NT2/D1 (cell line): ENCODE measurements around the gene IGSF6.

ENCODE experiments used
- DNase-seq: peaks from one replicate; pipeline ENCODE4 v3.0.0-alpha.2; 2011; ENCODE audit warnings: low read depth, low spot score
- H3K27me3 ChIP-seq: 2 replicates; pipeline ENCODE4 v1.6.0; 2011; ENCODE audit warnings: mild to moderate bottlenecking; ENCODE audit not compliant: insufficient read length, insufficient read depth
- H3K36me3 ChIP-seq: 2 replicates; pipeline ENCODE4 v1.6.1; 2011; ENCODE audit warnings: mild to moderate bottlenecking, low read length, mixed read lengths; ENCODE audit not compliant: insufficient read depth, insufficient read length
- H3K4me1 ChIP-seq: 2 replicates; pipeline ENCODE4 v1.5.1; 2011; ENCODE audit not compliant: insufficient read depth, insufficient read length
- H3K4me3 ChIP-seq: 2 replicates; pipeline ENCODE4 v1.5.1; 2011; ENCODE audit warnings: low read depth; ENCODE audit not compliant: insufficient read length
- H3K9ac ChIP-seq: 2 replicates; pipeline ENCODE4 v1.6.0; 2011; ENCODE audit warnings: low read depth; ENCODE audit not compliant: insufficient read length
- H3K9me3 ChIP-seq: 2 replicates; pipeline ENCODE4 v1.5.1; 2011; ENCODE audit warnings: mild to moderate bottlenecking, low read length; ENCODE audit not compliant: insufficient read depth
- SUZ12 ChIP-seq: IDR thresholded peaks from 2 replicates; pipeline ENCODE4 v1.6.1; 2011; ENCODE audit not compliant: insufficient read length, insufficient read depth; ENCODE audit errors: extremely low read depth
- YY1 ChIP-seq: IDR thresholded peaks from 2 replicates; pipeline ENCODE4 v1.6.1; 2011; ENCODE audit not compliant: insufficient read length, insufficient read depth
- ZNF274 ChIP-seq: IDR thresholded peaks from 2 replicates; pipeline ENCODE4 v1.6.1; 2011; ENCODE audit warnings: mild to moderate bottlenecking, low read depth, low read length

IGSF6 gene

DNA sequence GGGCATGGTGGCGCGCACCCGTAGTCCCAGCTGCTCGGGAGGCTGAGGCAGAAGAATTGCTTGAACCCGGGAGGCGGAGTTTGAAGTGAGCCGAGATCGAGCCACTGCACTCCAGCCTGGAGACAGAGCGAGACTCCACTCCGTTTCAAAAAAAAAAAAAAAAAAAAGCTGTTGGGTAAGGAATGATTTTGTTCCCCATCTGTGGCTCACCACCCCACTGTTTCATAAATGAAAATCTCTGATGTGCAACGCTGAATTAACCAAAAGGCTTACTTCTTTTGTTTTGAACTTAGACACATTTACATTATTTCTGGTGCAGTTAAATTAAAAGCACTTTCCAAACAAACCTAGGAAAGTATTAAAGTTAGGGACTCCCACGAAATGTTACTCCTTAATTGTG, 54.2 kb downstream of the IGSF6 start:
- Histone ChIP-seq H3K9ac (no peak overlapping the region), H3K4me3 (peak overlapping the region; percentile 96)

DNA sequence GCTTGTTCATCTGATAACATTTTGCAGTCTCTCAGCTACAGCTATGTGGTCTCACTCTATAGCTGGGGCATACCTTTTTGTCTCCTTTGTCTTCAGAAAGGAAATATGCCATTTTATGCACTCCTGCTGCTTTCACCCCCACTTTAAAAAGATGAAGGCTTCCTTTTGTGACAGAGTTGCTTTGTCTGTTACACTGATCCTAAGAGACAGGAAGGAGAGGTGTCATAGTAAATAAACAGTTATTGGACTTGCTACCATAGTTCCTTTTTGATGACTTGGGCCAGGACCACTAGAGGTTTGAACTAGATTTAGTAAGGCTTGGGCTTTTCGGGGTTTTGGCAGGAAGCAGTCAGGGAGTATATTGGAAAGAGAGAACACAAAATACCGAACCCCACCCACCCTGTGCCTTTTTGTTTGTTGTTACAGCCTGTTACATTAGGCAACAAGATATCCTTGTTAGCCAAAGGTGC, 54.8 kb downstream of the IGSF6 start:
- TF ChIP-seq SUZ12 (no peak), ZNF274 (no peak), YY1 (no peak)
- H3K27me3 ChIP-seq, result peaks cover 4% of the 10 kb centered on the region
- no peaks in the 10 kb centered on the region for H3K4me1 ChIP-seq
- H3K4me3 ChIP-seq, result no peak overlapping the region
- no peak for DNase-seq
- H3K36me3 ChIP-seq, result no peaks in the 10 kb centered on the region
- no peaks in the 10 kb centered on the region for H3K9me3 ChIP-seq
- no peak overlapping the region for H3K9ac ChIP-seq

More for the DNA sequence above, 54.2 kb downstream of the IGSF6 start:
- no peak for DNase-seq
- Histone ChIP-seq H3K36me3 (no peaks in the 10 kb centered on the region), H3K4me1 (no peaks in the 10 kb centered on the region), H3K27me3 (peaks cover 4% of the 10 kb centered on the region), H3K9me3 (no peaks in the 10 kb centered on the region)
- TF ChIP-seq SUZ12, result no peak
- no peak for TF ChIP-seq YY1

DNA sequence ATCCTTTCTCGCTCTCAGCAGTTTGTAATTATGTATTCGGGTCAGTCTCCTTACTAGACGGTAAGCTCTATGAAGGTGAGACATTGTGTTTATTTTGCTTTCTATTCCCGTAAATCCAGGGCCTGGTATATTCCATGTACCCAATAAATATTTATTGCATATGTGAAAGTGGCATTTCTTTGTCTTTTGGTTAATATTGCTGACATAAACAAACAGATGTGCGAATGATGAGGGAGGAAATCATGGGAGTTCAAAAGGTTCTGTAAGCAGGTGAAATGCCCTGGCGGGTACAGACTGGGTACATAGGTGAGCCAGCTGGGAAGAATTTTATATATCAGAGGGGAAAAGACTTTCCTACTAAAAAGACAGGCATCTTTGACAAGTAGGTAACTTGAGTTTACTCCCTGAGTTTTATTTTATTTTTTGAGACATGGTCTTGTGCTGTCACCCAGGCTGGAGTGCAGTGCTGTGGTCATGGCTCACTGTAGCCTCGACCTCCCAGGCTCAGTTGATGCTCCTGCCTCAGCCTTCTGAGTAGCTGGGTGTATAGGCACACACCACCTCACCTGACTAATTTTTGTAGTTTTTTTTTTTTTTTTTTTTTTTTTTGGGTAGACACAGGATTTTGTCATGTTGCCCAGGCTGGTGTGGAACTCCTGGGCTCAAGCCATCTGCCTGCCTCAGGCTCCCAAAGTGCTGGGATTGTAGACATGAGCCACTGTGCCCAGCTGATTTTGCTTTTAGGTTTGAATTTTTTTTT, 58.7 kb downstream of the IGSF6 start:
- no peak overlapping the region for H3K9ac ChIP-seq
- H3K36me3 ChIP-seq, result no peaks in the 10 kb centered on the region
- TF ChIP-seq YY1, result no peak
- no peak for TF ChIP-seq SUZ12
- no peak for TF ChIP-seq ZNF274

DNA sequence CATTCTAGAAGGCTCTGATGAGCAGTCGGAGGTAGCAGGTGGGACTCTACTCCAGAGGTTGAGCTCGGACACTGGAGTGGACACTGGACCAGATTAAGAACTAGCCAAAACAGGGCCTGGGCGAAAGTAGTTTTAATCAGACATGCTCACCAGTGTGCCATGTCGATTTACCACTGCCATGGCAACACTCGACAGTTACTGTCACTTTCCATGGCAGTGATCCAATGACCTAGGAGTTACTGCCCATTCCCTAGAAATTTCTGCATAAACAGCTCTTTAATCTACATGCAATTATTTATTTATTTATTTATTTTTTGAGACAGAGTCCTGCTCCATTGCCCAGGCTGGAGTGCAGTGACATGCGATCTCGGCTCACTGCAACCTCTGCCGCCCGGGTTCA, 60.2 kb downstream of the IGSF6 start:
- TF ChIP-seq YY1 (no peak), SUZ12 (no peak), ZNF274 (no peak)
- H3K9ac ChIP-seq, result no peak overlapping the region
- DNase-seq, result no peak
- H3K9me3 ChIP-seq, result no peaks in the 10 kb centered on the region
- no peaks in the 10 kb centered on the region for H3K4me1 ChIP-seq
- no peaks in the 10 kb centered on the region for H3K27me3 ChIP-seq
- H3K36me3 ChIP-seq, result no peaks in the 10 kb centered on the region
- H3K4me3 ChIP-seq, result no peak overlapping the region

More for the DNA sequence above, 58.7 kb downstream of the IGSF6 start:
- Histone ChIP-seq H3K27me3 (no peaks in the 10 kb centered on the region), H3K4me1 (no peaks in the 10 kb centered on the region), H3K4me3 (no peak overlapping the region), H3K9me3 (no peaks in the 10 kb centered on the region)
- no peak for DNase-seq

DNA sequence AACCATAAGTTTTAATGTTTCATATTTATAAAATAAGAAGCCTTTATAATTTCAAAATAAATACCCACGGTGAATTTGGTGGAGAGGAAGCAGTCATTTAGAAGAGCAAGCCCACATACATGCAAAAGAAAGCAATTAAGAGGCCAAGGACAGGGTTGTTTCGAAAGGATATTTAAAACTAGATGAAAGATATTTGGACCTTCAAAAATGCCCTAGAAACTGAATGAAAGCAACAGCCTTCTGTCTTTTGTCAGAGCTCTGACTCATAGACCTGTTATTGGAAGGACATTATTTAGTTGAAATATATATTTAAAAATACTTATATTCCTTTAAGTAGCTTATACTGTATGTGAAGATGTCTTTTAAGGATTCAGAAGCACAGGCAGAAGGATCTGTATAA, 61.6 kb downstream of the IGSF6 start:
- TF ChIP-seq SUZ12 (no peak), ZNF274 (no peak), YY1 (no peak)
- no peak for DNase-seq
- no peak overlapping the region for H3K4me3 ChIP-seq

DNA sequence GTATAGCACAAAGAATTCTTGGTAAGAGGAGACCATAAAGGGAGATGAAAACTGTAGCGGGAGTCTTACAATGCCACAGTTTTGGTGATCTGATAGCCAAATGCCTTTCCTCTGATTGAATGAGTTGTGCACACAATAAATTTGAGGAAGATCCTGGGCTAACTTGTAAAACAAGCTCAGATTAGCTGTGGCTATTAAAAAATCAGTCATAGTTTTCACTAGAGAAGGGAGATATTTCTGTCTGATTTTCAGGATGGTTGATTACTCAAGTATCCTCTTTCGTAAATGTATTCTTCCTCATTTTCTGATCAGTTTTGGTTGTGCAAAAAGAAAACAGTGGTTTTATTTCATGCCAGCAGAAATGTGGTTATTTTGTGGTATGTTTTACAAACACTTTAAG, 62.1 kb downstream of the IGSF6 start:
- H3K9me3 ChIP-seq, result no peaks in the 10 kb centered on the region
- H3K4me1 ChIP-seq, result no peaks in the 10 kb centered on the region
- TF ChIP-seq SUZ12, result no peak
- TF ChIP-seq YY1, result no peak
- no peak for TF ChIP-seq ZNF274
- H3K27me3 ChIP-seq, result no peaks in the 10 kb centered on the region
- no peak for DNase-seq
- H3K4me3 ChIP-seq, result no peak overlapping the region
- no peak overlapping the region for H3K9ac ChIP-seq
- H3K36me3 ChIP-seq, result no peaks in the 10 kb centered on the region

More for the DNA sequence above, 61.6 kb downstream of the IGSF6 start:
- Histone ChIP-seq H3K27me3 (no peaks in the 10 kb centered on the region), H3K4me1 (no peaks in the 10 kb centered on the region), H3K9ac (no peak overlapping the region), H3K36me3 (no peaks in the 10 kb centered on the region), H3K9me3 (no peaks in the 10 kb centered on the region)

DNA sequence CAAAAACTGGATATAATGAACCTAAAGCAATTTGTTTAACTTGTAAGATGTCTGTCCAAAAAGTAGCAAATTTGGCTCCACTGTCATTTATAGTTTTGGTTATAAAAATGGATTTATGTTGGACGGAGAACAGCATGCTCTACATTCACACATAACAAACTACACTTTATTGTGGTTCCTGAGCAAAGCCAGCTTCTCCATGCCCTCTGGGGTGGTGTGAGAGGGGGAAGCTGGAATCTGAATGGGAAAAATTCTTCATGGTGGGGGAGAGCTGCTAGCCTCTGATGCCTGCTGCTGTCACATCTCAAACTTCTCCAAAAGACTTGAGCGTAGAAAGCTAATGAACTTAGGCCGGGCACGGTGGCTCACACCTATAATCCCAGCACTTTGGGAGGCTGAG, 62.9 kb downstream of the IGSF6 start:
- no peak for TF ChIP-seq YY1
- TF ChIP-seq SUZ12, result no peak
- TF ChIP-seq ZNF274, result no peak
- H3K4me1 ChIP-seq, result no peaks in the 10 kb centered on the region

More for the DNA sequence above, 62.9 kb downstream of the IGSF6 start:
- no peak for DNase-seq
- H3K9ac ChIP-seq, result no peak overlapping the region
- no peaks in the 10 kb centered on the region for H3K36me3 ChIP-seq
- no peaks in the 10 kb centered on the region for H3K9me3 ChIP-seq
- H3K27me3 ChIP-seq, result no peaks in the 10 kb centered on the region
- no peak overlapping the region for H3K4me3 ChIP-seq
